IPS DF 19.7 (cell line): ENCODE data around the gene SHCBP1L.

Experiments used
- DNase-seq: peaks from one replicate; pipeline ENCODE4 v3.0.0-alpha.2; 2013; ENCODE audit warnings: low read depth, low spot score

The SHCBP1L gene

DNA sequence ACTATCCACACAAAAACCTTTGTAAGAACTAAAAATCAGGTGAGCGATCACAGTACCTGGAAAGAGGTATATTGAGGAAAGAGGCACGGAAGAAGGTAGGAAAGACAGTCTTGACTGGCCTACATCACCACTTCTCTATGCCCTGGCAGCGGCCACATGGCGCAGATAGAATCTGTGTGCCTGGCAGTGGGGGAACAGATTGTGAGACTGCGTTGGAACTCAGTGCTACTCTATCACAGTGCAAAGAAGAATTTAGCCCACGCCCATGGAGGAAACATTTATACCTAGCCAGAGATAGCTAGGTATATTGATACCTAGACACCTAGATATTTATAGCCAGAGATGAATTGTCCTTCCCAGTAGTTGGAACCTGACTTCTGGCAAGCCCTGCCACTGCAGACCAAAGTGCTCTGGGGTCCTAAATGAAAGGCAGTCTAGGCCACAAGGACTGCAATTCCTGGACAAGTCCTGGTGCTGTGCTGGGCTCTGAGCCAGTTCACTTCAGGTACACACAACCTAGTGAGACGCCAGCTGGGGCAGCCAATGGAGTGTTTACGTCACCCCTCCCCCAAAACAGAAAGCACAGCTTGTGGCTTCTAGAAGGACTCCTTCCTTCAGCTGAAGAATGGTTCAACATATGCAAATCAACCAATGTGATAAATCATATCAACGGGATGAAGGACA, 61.9 kb downstream of the SHCBP1L start:
- DNase-seq: no peak

DNA sequence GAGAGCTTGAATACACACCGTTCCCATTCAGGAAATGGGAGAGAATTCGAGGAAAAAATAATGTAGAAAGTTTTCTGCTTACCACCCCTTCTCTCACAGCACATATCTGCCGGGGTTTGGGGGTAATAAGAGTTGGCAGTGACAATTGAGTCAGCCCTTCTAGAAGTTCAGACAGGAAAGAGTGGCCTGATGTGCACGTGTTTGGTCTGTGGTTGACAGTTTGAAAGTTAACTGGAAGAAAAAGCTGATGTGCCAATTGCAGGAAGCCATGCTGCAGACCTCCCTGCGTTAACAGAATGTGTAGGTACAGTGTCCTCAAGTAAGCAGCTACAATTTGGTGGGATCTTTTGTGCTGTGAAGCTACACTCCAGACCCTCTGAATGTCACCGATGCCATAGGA, 63.0 kb downstream of the SHCBP1L start:
- no peak for DNase-seq

DNA sequence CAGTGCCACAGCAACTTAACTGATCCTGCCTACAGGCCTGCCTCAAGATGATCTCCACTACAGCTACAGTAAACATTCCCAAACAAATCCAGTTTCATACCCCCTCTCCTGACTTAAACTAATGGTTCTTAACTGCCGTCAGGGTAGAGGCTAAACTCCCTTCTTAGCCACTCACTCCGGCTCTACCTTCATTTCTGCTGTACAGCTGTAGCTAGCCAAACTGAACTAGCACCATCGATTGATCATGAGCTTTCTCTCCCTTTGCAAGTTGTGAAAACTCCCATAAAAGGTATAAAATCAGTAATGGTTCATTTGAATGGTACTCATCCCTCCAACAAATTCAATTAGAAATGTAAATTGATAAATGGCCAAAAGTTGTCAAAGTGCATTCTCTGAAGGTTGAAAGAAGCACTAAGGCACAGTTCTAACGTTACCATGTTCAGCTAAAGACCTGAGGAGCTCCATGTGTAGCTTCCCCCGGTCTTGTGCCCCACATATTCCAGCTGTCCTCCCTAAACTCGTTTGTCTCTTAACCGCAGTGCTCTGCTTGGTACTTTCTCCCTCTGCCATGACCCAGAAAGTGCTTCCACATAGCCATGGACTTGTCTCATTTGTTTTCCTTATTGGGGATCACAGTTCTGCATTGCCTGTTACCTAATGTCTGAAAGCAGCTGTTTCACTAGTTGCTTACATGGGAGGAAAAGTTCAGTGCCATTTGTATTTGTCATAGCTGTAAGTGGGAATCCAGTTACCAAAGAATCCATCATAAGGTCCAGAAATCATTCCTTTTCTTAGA, 64.0 kb downstream of the SHCBP1L start:
- no peak for DNase-seq

DNA sequence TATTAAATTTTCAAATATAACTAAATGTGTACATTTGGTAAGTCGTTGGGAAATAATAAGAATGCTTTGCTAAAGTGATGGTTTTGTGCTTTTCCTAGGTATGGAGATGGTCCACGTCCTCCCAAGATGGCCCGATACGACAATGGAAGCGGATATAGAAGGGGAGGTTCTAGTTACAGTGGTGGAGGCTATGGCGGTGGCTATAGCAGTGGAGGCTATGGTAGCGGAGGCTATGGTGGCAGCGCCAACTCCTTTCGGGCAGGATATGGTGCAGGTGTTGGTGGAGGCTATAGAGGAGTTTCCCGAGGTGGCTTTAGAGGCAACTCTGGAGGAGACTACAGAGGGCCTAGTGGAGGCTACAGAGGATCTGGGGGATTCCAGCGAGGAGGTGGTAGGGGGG, 66.0 kb downstream of the SHCBP1L start:
- DNase-seq: no peak

DNA sequence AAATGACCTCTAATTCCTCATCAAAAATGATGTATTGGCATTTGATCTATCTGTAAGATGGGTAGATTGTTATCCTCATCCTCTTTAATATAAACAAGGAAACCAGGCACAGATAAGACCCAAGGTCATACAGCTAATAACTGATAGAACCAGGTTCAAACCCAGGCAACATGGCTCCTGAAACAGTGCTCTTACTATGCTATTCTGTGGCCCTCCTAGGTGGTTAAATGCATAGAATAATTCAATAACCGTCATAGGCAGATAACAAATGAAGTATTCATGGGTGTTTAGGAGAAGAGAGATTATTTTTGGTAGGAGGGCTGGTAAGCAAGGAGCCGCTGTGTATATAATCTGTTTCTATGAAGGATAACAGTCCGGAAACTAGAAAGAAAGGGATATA, 67.4 kb downstream of the SHCBP1L start:
- DNase-seq: no peak

DNA sequence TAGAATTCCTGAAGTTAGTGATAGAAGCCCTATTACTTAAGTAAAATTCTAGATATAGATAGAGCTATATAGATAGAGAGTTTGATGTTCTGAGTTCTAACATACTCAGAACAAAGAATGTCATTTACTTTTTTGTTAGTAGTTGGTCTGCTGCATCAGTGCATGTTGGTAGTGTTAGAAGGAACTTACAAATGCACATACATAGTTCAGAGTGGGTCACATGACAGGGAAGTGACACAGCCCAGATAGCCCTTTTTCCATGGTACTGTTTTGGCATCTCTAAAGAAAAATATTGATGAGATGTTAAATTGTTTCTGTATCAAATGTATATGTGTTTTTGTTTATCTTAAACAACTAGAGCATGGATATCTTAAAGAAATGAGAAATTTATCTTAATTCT, 68.1 kb downstream of the SHCBP1L start:
- no peak for DNase-seq

DNA sequence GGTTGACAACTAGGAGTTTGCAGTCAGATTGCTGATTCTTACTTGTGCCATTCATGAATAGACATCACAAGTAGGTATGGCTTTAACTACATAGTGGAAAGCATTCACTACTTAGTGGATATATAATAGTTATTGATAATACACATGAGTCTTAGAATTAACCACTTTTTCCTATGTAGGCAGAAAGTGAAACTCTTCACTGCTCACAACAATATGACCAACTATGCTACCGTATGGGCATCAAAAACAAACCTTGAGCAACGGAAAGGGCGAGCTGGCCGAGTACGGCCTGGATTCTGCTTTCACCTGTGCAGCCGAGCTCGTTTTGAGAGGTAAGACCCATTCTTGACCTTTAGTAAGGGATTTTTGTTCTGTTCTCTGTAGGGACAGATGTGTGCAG, 75.1 kb downstream of the SHCBP1L start:
- no peak for DNase-seq

DNA sequence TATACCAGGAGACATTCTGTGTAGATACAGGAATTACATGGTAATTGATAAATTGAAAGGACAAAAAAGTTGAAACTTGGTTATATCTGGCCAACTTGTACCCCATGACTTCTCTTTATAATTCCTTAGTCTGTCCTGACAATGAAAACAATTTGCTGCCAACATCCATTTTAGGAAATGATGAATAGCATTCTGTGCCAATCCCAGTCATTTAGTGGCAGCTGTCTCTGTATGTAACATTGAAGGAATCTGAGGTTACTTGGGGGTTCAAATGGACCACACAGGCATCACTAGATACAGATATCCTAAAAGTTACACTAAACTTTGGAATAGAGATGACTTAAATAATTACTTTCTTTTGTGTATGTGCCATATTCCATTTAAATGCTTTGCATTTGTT, 75.6 kb downstream of the SHCBP1L start:
- DNase-seq: no peak

DNA sequence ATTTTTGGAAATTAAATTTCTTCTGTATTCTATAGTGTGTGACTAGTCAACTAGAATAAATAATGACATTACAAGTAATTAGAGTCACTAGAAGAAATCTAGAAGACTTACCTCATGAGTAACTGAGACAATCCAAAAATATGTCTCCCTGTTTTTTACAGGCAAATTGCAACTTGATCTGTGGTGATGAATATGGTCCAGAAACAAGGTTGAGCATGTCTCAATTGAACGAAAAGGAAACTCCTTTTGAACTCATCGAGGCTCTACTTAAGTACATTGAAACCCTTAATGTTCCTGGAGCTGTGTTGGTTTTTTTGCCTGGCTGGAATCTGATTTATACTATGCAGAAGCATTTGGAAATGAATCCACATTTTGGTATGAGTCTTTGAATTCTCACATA, 77.1 kb downstream of the SHCBP1L start:
- DNase-seq: no peak

DNA sequence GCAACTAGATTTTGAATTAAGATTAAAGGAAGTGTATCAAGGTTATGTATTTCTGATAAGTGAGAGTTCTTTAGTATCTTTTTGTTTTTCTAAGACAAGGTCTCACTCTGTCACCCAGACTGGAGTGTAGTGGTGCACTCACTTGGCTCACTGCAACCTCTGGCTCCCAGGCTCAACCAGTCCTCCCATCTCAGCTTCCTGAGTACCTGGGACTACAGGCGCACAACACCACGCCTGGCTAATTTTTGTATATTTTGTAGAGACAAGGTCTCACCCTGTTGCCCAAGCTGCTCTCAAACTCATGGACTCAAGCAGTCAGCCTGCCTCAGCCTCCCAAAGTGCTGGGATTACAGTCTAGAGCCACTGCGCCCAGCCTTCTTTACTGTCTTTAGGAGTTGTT, 80.1 kb downstream of the SHCBP1L start:
- no peak for DNase-seq

DNA sequence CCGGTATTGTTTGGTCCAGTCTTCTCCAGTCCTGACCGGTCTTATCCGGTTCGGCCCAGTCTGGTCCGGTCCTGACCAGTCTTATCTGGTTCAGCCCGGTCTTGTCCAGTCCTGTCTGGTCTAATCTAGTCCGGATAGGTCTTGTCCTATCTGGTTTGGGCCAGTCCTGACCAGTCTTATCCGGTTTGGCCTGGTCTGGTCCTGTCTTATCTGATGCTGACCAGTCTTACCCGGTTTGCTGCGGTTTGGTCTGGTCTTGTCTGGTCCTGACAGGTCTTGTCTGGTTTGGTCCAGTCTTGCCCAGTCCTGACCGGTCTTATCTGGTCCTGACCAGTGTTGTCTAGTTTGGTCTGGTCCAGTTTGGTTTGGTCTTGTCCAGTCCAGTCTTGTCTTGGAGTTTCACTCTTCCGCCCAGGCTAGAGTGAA, 83.7 kb downstream of the SHCBP1L start:
- DNase-seq: no peak

DNA sequence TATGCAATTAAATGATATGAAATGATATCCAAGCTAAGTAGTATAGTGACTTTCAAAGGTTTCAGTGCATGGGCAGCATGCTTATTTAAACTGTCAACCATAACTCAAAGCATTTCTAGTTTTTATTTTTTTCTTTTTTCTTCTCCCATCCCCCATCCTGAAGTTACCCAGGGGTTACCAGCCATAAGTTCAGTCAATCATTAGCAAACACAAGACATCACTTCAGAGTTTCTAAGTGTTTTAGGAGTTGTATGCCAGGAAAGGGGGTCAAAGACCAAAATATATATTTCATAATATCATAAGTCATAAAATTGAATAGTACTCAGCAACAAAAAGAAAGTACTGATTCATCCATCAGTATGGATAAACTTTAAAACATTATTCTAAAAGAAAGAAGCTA, 85.1 kb downstream of the SHCBP1L start:
- no peak for DNase-seq

DNA sequence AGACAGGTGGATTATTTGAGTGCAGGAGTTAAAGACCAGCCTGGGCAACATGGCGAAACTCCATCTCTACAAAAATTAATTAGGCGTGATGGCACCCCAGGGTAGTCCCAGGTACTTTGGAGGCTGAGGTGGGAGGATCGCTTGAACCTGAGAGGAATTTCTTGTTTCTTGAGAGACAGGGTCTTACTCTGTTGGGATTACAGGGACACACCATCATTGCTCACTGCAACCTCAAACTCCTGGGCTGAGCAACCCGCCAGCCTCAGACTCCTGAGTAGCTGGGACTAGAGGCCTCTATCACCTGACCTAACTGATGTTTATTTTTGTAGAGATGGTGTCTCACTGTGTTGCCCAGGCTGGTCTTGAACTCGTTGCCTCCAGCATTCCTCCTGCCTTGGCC, 89.0 kb downstream of the SHCBP1L start:
- DNase-seq: no peak

DNA sequence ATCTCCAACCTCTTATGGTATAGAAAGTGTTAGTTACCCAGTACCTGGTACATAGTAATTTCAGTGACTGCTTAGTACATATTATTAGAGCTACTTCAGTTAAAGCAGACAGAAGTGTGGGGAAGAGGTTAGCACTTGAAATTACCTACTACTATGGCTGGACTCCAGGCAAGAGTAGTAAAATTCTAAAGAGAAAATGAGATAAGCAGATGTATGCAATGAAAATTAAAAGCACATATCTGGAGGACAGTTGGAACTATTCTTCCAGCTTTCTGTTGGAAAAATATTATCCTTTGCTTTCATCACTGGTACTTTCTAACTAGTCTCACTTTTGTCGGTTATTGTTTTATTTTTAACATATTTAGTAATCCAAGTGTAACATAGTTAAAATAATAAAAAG, 90.1 kb downstream of the SHCBP1L start:
- DNase-seq: no peak

DNA sequence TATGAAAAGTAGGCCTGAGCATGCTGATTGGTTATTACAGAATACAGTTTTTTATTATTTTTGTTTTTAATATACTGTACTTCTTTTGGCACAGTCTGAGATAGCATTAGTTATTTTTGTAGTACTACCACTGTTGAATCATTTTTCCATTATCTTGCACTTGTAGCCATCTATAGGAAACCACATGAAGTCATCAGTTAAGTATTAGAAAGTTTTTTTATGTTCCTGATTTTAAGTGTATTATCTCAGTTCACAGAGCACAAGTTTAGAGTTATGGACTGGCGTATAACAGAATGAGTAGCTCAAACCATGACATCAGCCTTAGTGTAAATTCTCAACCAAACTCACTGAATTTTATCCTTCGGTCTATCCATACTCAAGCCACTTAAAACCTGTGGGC, 91.0 kb downstream of the SHCBP1L start:
- no peak for DNase-seq

DNA sequence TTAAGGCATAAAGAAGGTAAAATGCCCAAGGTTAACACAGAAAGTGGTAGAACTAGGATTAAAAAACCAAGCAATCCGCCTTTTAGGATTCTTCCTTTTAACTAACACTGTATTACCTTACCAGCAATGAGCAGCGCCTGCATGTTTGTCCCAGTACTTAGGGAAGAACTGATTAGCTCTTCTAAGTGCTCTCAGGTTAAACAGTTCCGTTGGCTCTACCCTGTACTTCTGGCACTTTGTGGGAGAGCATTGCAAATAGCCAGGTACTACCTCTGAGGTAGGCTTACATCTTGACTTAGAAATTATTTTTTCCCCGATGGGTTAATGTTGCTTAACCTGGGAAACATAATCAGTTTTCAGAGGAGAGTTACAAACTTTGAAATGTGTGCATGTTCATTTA, 92.3 kb downstream of the SHCBP1L start:
- no peak for DNase-seq

DNA sequence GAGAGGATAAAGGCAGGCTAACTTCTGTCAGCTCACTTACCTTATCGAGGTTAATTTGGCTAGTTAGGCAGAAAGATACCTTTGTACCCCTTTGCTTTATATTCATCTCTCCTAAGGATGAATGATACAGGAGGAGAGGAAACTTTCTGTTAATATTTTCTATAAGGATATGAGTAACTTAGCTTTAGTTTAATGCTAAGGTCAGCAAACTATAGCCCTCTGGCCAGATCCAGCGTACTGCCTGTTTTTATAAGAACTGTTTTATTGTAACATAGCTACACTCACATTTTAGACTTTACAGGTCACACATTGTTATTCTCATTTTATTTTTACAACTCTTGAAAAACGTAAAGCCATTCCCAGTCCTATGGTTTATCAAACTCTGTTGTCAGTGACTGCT, 95.8 kb downstream of the SHCBP1L start:
- no peak for DNase-seq

DNA sequence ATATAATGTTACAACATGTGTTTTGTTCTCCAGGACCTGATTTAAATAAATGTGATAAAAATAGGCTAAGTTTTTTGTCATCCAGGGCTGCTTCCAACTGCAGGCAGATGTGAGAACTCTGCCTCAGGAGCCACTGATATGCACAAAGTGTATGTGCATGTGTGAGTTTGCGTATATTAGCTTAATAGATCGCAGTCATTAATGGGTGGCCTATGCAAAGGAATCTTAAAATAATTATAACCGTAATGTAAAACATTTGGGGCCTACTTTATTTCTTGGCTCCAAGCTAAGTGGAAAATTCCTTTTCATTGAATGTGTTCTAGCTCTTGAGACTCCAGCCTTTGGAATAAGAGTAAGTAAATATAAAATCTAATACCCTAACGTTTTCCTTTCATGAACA, 97.1 kb downstream of the SHCBP1L start:
- DNase-seq: no peak

DNA sequence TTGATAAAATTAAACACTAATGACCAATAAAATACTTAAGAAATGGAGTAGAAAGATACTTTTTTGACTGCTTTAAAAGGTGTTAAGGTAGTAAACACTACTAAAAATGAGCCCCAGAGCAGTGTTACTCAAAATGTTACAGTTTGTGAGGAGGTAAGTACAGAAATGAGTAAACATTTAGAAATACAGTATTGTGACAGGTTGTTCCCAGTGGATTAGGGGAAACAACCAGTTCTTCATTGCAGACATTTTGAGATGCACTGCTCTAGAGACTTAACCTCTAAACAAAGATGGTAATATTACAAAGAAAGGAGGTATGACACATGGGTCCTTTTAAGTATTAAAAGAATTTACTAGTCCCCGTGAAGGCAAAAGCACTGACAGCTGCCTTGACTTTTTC, 101.1 kb downstream of the SHCBP1L start:
- DNase-seq: no peak

DNA sequence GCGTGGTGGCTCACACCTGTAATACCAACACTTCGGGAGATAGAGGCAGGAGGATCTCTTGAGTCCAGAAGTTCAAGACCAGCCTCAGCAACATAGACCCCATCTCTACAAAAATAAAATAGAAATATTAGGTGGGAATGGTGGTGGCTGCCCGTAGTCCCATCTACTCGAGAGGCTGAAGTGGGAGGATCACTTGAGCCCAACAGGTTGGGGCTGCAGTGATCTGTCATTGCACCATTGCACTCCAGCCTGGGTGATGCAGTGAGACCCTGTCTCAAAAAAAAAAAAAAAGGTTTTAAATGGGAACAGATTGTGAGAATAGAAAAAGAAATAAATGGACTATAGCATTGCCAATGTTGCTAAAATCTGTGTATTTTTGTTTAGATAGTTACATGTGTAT, 102.6 kb downstream of the SHCBP1L start:
- no peak for DNase-seq
